ENCODE results near the gene ANXA2.

DNA sequence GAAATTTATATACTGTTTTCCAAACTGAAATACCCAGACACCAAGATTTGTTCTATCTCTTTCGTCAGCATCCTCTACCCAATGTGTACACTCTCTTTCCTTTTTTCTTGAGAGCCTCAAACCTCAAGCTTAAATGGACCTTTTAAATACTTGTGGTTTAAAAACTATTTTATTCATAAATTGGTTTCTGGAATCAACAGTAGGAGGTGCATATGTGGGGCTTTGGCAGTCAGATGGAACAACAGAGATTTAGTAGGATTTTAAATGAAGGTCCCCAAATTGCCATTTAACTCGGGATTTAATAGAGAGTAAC, 33.2 kb downstream of the ANXA2 start:
- TF ChIP-seq, protein P1, sequence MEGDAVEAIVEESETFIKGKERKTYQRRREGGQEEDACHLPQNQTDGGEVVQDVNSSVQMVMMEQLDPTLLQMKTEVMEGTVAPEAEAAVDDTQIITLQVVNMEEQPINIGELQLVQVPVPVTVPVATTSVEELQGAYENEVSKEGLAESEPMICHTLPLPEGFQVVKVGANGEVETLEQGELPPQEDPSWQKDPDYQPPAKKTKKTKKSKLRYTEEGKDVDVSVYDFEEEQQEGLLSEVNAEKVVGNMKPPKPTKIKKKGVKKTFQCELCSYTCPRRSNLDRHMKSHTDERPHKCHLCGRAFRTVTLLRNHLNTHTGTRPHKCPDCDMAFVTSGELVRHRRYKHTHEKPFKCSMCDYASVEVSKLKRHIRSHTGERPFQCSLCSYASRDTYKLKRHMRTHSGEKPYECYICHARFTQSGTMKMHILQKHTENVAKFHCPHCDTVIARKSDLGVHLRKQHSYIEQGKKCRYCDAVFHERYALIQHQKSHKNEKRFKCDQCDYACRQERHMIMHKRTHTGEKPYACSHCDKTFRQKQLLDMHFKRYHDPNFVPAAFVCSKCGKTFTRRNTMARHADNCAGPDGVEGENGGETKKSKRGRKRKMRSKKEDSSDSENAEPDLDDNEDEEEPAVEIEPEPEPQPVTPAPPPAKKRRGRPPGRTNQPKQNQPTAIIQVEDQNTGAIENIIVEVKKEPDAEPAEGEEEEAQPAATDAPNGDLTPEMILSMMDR (IDR thresholded peaks at IDR 0.05), result no peak
- no peak for TF ChIP-seq POLR2A (IDR thresholded peaks at IDR 0.05)

Data from ovary (tissue), 3 donors.